ENCODE data around the gene TRPM8.

DNA sequence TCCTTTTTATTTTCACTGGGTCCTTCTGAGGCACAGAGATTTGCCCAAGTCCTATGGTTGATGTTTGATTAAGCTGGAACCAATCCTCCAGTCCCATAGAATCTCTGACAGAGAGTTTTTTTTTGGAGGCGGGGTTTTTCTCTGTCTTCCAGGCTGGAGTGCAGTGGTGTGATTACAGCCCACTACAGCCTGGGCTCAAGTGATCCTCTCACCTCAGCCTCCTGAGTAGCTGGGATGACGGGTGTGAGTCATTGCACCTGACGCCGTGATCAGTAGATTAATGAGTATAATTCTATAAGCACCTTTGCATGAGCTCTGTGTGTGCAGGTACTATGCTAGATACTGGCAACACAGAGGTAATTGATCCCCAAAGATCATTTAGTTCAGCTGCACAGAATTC lies 15.3 kb upstream of the TRPM8 start:
- TF ChIP-seq, protein P1, sequence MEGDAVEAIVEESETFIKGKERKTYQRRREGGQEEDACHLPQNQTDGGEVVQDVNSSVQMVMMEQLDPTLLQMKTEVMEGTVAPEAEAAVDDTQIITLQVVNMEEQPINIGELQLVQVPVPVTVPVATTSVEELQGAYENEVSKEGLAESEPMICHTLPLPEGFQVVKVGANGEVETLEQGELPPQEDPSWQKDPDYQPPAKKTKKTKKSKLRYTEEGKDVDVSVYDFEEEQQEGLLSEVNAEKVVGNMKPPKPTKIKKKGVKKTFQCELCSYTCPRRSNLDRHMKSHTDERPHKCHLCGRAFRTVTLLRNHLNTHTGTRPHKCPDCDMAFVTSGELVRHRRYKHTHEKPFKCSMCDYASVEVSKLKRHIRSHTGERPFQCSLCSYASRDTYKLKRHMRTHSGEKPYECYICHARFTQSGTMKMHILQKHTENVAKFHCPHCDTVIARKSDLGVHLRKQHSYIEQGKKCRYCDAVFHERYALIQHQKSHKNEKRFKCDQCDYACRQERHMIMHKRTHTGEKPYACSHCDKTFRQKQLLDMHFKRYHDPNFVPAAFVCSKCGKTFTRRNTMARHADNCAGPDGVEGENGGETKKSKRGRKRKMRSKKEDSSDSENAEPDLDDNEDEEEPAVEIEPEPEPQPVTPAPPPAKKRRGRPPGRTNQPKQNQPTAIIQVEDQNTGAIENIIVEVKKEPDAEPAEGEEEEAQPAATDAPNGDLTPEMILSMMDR (IDR thresholded peaks at IDR 0.05) = no peak
- no peak for TF ChIP-seq POLR2A (IDR thresholded peaks at IDR 0.05)

Measured in right lobe of liver (tissue), 4 donors.